HG03378 (cell line): ENCODE data around the gene TBX15.
A peak's percentile ranks its signal among the peaks of the same experiment; 100 is the strongest.

Experiments
- ATAC-seq: cut with Tn5 transposase; IDR thresholded peaks from one replicate; pipeline ENCODE4 v1.9.1; 2021; ENCODE audit warnings: mild to moderate bottlenecking, moderate library complexity; ENCODE audit not compliant: unreplicated experiment

The TBX15 gene

DNA sequence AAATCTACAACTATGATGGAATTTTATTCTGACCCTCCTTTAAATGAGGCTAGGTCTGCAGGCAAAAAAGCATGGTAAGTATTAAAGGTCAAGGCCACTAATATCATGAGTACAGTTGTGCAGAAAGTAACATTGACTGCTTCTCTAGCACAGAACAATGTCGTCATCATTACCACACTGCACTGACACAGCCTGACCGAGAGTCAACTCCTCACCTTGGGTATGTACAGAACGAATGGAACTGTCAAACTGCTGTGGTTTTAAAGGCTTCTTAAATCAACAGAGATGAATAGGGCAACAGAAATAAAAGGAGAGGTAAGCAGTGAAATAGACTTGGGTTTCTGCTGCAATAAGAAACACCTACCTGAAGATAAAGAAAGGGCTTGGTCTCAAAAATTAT is 88.8 kb downstream of the TBX15 start:
- no peak for ATAC-seq

DNA sequence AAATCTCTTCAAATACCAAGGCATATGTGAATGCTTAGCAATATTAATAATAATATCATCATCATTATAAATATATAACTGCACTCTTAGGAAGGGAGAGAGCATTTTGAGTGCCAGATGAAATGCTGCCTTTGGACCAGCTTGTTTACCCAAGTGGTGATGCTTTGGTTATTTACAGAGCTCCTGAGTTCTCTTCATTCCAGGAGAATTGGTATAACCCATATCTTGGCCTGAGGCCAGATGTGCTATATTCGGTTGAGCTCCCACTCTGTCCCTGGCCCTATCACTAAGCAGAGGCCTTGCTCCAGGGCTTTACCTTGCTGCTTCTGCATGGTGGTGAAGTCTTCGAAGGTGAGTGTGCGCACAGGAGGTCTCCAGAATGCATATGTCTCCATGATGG is 89.4 kb downstream of the TBX15 start:
- ATAC-seq: no peak

- no peak for ATAC-seq
Measured at GRCh38 chr1:118896416-118896815, 91.7 kb downstream of the TBX15 start.

DNA sequence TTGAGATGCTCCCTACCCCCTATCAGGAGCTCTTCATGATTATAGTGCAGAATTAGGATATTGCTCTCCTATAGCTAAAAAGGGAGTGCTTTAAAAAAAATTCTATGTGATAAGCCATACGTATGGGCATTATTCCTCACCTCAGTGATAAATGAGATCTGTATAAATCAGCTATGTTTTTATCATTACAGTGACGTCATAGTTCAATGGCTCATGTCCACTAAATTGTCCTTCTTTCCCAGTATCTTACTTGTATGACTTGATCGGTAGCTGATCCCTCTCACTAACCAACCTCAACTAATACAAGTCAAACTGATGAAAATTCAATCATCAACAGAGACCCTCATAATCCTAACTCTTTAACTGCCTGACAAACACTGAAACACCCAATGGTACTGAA is 93.3 kb downstream of the TBX15 start:
- ATAC-seq: no peak

DNA sequence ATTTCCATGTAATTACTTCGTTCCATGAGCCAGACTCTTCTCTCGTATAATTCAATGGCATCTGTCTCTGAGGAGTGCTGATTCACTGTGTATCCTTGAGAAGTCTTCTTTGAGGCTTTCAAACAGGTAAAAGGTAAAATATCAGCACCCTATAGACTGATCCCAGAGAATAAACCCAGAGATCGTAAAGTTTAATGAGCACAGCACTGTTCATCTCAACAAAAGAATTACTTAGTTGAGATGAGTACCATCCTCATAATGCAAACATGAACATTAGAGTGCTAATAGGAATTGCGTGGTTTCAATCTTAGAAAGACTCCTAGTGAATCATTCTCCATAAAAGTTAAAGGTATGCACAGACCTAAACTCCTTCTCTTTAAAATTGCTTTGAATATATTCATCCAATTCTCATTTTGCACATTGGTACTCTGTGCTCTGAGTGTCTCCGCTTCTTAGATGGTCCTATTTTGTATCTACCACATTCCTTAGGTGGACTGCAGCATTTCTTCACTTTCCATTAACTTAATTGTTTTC is 97.2 kb downstream of the TBX15 start:
- no peak for ATAC-seq

GRCh38 chr1:118884946-118885345 is 103.2 kb downstream of the TBX15 start:
- no peak for ATAC-seq

GRCh38 chr1:118881751-118882150 is 106.4 kb downstream of the TBX15 start:
- ATAC-seq: no peak

DNA sequence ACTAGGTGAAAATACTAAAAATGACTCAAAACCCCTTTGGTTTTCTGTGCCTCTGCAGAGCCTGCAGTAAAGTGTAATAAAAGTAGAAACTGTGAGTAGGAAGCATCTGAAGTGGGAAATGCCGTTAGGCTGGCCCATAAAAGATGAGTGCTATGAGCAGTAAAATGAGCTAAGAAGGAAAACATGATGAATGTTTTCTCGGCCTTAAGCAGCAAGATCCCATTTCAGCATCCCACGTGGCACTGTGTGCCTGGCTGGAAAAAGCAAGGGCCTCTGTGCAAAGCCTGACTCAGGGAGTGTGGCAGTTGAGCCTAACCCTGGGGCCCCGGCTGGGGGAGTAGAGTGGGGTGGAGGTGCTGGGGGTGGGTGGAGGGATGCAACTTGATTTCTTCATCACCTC is 109.5 kb downstream of the TBX15 start:
- no peak for ATAC-seq

GRCh38 chr1:118877668-118878396 is 110.3 kb downstream of the TBX15 start:
- no peak for ATAC-seq

DNA sequence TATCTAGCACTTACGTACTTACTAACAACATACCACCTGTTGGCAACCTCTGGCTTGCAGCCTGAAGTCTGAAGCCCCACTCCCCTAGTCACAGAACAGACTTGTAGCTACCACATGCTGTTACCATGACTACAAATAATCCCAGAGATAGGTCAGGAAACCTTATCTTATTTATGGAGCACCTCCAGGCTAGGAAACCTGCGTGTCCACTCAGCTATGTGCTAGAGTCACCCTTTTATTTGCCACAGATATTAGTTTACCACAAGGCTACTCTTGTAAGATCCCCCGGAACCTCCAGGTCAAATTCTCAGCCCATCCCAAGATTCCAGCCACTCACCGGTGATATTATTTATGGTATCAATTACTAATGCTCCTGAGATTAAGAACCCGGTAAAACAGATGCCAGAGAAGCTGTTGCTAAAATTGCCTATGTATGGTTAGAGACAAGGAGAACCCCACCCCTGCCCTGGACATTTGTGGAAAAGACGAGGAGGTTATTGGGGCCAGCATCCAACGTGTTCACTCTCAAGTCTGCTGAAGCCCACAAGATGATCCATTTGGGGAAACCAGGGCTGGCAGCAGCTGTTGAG is 116.5 kb downstream of the TBX15 start:
- ATAC-seq: no peak

- no peak for ATAC-seq
Measured at GRCh38 chr1:118868387-118868786, 119.8 kb downstream of the TBX15 start.

GRCh38 chr1:118866330-118866729 is 121.8 kb downstream of the TBX15 start:
- ATAC-seq: no peak

- no peak for ATAC-seq
Measured at GRCh38 chr1:118863688-118864087, 124.5 kb downstream of the TBX15 start.

DNA sequence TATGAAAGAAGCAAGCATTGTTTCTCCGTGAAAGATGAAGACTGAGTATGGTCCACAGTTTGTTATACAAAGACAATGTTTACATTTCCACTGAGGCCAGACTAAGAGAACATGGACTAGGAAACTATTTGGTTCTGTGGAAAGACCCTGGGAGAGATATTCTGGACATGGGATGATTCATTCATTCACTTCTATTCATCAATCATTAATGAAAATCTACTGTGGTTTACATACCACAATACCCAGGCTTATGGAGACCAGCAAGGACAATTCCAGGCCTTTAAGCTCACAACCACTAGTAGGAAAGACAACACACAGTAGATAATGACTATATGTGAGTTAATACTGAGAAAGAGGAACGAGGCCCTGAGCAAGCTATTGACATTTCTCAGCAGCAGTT is 125.4 kb downstream of the TBX15 start:
- ATAC-seq: peak; percentile 55

DNA sequence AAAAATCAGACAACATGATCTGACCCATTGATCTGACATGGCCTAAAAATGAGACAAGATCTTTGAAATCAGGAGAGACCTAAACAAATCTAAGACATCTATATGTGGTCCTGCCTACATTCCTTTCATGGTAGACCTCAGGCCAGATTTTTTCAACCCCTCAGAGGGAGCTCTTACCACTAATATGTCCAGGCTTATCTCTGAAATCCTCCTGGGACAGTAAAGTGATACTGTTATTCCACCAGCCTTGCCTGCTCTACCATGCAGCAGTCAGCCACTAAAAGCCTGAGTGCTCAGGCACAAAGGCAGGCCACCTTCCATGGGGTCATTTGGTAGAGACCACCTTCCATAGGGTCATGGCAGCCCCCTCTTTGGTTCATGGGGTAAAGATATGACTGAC is 126.9 kb downstream of the TBX15 start:
- ATAC-seq: no peak

DNA sequence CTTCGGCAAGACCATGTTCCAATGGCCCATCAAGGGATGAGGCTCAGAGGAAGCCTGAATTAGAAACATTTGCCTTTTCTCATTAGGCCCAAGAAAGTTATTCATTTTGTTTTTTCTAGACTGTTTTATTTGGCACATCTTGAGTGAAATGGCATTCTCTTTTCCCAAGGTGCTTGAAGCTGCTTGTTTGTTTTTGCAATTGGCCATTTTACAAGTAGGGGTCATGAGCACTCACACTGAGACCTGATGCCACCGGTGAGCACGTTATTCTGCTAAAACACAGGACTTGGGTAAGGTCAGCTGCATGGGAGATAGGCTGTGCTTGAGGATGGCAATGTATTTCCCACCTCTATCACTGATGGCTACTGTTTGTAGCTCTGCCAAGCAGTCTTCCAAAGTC is 128.1 kb downstream of the TBX15 start:
- ATAC-seq: no peak

DNA sequence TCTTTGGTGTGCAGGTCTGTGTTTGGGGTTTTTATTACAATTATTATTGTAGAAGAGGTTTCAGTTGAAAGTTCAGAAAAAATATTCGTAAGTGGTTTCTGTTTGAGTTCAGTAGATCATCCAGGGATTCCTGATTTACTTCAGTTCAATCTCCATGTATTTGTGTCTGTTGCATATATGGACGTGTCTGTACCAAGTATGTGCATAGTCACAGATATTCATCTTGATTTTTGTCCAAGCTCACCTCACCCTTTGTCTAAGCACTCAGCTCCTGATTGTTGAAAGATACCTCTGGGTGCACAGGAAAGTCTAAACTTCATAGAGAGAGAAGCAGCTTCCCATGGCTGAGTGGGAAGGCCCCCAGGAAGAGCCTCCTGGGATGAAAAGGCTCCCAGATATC is 141.7 kb downstream of the TBX15 start:
- no peak for ATAC-seq

DNA sequence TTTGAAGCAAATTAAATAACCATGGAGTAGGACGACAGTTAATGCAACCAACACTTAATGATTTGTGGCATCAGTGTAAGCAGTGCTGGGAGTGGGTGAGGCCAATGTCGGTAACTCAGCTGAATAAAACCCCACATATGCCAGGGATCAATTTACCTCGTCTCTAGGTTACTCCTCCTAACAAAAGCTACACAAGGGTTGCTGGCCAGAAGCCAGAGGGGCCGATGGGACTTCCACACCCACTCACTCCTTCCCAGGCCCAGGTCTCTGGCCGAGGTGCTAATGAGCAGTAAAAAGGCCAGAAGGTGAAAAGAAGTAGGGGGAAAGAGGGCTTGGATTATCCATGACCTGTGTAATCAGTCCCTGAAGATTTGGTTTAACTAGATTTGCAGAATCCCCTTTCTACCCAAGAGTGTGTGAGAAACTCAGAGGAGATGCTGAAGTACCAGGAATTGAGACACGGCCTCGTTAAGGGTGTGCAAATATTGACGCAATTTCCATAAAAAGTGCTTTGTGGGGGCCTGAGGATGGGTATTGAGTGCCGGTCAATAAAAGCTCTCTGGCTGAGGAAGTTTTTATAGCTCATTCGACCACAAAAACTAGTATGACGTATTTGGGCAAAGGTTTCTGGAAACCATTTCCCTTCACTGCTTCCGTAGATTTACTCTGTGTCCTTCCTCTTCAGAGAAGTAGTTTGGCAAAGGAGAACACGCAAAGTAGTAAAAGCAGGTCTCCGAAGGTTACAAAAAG is 145.5 kb downstream of the TBX15 start:
- ATAC-seq: no peak

DNA sequence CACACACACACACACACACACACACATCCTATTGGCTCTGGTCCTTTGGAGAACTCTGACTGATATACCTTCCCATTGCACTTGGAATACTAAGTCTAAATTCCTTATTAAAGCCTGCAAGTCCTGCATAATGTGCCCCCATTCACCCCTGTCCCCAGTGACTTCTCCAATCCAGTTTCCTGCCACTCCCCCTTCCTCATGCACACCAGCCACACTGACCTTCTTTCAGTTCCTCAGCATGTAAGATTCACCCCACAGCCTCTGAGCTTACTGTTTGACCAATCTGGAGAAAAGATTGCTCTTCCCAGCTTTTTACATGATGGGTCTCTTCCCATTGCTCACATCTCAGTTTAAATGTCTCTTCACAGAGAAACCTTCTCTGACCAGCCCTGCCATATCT is 146.6 kb downstream of the TBX15 start:
- no peak for ATAC-seq
